Measurements from ENCODE around the gene YOD1. TPM values are rescaled to one million over a fixed set of nuclear protein-coding genes. Genes with fewer than 3 reads are reported as not detected.

The YOD1 gene
- total and polyA plus RNA-seq, 2 donors (not counting 1 experiment from before 2014, with no cell fraction given) = 3.0 to 5.6 TPM

DNA sequence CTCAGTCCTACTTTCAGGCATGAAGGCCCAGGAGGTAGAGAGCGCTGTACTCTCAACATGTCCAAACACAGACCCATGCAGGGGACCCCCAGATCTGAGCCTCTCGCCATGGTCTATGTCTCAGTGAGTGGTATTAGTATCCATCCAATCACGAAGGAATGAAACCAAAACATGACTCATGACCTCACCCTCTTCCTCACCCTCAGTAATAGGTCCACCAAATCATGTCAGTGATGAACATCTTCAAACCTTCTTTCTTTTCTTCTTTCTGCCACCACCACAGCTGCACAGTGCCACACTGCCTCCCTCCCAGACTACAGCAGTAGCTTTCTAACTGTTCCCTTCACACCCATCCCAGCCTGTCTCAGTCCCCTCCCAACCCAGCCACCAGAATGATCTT is 35.2 kb downstream of the YOD1 start:
- Histone ChIP-seq H2AFZ (ENCODE audit: low read length) (no peak overlapping the region), H3K9me3 (ENCODE audit: control insufficient read depth, insufficient read depth, low read depth, low read length) (no peaks in the 10 kb centered on the region), H3K4me2 (ENCODE audit: extremely low read depth, insufficient read depth, low read length) (no peak overlapping the region), H3K4me3 (replicated peaks in 1 of 4; ENCODE audit: control extremely low read depth in 1 of 4, insufficient read depth in 1 of 4, low read depth in 3 of 4, low read length in 4 of 4) (no peak overlapping the region), H3K27ac (ENCODE audit: insufficient read depth, low read length) (no peak overlapping the region), H3K36me3 (ENCODE audit: control insufficient read depth, insufficient read depth, low read length) (no peaks in the 10 kb centered on the region), H3K79me2 (ENCODE audit: control insufficient read depth, insufficient read depth, low read length) (no peaks in the 10 kb centered on the region), H3K9ac (ENCODE audit: insufficient read depth, low read length) (no peak overlapping the region), H3K4me1 (ENCODE audit: control insufficient read depth, extremely low read depth, insufficient read depth, low read length) (no peaks in the 10 kb centered on the region), H4K20me1 (ENCODE audit: control insufficient read depth, extremely low read depth, insufficient read depth, low read length) (no peaks in the 10 kb centered on the region), H3K27me3 (ENCODE audit: control insufficient read depth, insufficient read depth, low read length) (no peaks in the 10 kb centered on the region)
- TF ChIP-seq EZH2 (IDR thresholded peaks at IDR 0.05; ENCODE audit: low read length, missing control alignments) = no peak
- TF ChIP-seq, protein P1, sequence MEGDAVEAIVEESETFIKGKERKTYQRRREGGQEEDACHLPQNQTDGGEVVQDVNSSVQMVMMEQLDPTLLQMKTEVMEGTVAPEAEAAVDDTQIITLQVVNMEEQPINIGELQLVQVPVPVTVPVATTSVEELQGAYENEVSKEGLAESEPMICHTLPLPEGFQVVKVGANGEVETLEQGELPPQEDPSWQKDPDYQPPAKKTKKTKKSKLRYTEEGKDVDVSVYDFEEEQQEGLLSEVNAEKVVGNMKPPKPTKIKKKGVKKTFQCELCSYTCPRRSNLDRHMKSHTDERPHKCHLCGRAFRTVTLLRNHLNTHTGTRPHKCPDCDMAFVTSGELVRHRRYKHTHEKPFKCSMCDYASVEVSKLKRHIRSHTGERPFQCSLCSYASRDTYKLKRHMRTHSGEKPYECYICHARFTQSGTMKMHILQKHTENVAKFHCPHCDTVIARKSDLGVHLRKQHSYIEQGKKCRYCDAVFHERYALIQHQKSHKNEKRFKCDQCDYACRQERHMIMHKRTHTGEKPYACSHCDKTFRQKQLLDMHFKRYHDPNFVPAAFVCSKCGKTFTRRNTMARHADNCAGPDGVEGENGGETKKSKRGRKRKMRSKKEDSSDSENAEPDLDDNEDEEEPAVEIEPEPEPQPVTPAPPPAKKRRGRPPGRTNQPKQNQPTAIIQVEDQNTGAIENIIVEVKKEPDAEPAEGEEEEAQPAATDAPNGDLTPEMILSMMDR (conservative IDR thresholded peaks at IDR 0.05 in 1 of 2, IDR thresholded peaks at IDR 0.05 in 1 of 2; ENCODE audit: low read depth in 1 of 2, low read length in 2 of 2) = no peak
- no peak for DNase-seq (ENCODE audit: low read depth in 2 of 2)

DNA sequence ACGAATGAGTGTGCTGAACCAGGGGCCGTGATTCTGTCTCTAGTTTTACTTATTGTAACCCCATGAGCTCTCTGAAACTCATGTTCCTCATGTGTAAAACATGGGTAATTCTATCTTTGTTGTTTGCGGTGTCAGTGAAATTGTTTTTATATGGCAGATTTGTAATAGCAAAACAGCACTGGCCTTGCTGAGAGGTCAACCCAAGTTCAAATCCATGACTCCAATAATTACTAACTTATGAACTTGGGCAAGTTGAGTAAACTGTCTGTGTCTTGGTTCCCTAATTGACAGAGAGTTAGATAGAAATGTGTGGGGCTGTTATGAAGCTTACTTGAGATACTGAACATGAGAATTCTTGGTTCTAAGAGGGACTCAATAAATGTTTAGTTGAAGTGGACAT is 36.3 kb downstream of the YOD1 start:
- Histone ChIP-seq H3K27ac (ENCODE audit: insufficient read depth, low read length) (no peak overlapping the region), H3K4me1 (ENCODE audit: control insufficient read depth, extremely low read depth, insufficient read depth, low read length) (no peaks in the 10 kb centered on the region), H4K20me1 (ENCODE audit: control insufficient read depth, extremely low read depth, insufficient read depth, low read length) (no peaks in the 10 kb centered on the region), H3K36me3 (ENCODE audit: control insufficient read depth, insufficient read depth, low read length) (no peaks in the 10 kb centered on the region), H2AFZ (ENCODE audit: low read length) (no peak overlapping the region), H3K79me2 (ENCODE audit: control insufficient read depth, insufficient read depth, low read length) (no peaks in the 10 kb centered on the region), H3K4me3 (replicated peaks in 1 of 4; ENCODE audit: control extremely low read depth in 1 of 4, insufficient read depth in 1 of 4, low read depth in 3 of 4, low read length in 4 of 4) (no peak overlapping the region), H3K27me3 (ENCODE audit: control insufficient read depth, insufficient read depth, low read length) (no peaks in the 10 kb centered on the region), H3K4me2 (ENCODE audit: extremely low read depth, insufficient read depth, low read length) (no peak overlapping the region), H3K9me3 (ENCODE audit: control insufficient read depth, insufficient read depth, low read depth, low read length) (no peaks in the 10 kb centered on the region), H3K9ac (ENCODE audit: insufficient read depth, low read length) (no peak overlapping the region)
- DNase-seq (ENCODE audit: low read depth in 2 of 2) = no peak
- TF ChIP-seq, protein P1 (conservative IDR thresholded peaks at IDR 0.05 in 1 of 2, IDR thresholded peaks at IDR 0.05 in 1 of 2; ENCODE audit: low read depth in 1 of 2, low read length in 2 of 2) = no peak
- no peak for TF ChIP-seq EZH2 (IDR thresholded peaks at IDR 0.05; ENCODE audit: low read length, missing control alignments)

DNA sequence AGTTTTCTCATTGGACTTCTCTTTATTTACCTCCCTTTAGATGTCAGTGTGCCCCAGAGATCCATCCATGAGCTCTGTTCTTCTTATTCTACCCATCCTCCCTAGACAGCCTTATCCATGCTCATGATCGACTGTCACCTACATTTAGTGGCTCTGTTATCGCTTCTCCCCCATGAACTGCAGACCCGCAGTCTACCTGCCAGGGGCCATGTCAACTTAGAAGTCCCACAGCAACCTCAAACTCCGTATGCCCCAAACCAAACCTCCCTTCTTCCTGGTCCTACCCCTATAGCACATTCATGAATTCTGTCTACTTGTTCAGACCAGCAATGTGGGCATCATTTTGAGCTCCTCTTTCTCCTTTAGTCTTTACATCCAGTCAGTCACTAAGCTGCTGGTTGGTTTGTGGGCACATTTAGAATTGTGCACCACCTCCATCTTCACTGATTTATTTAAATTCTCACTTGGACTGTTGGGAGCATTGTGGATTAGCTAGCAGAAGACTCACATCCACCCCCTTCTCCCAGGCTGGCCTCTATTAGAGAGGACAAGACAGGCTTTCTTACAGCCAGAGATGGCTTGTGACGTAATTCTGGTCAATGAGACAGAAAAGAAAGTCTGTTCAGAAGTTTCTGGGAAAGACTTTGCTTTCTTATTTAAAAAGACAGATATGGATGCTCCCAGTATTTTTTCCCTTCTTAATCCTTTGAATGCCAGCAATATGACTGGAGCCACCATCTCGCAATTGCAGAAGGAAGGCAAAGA is 37.5 kb downstream of the YOD1 start:
- no peaks in the 10 kb centered on the region for H3K9me3 ChIP-seq (ENCODE audit: control insufficient read depth, insufficient read depth, low read depth, low read length)
- H3K4me2 ChIP-seq (ENCODE audit: extremely low read depth, insufficient read depth, low read length) = no peak overlapping the region
- no peak overlapping the region for H3K4me3 ChIP-seq (replicated peaks in 1 of 4; ENCODE audit: control extremely low read depth in 1 of 4, insufficient read depth in 1 of 4, low read depth in 3 of 4, low read length in 4 of 4)
- no peak for TF ChIP-seq EZH2 (IDR thresholded peaks at IDR 0.05; ENCODE audit: low read length, missing control alignments)
- TF ChIP-seq, protein P1 (conservative IDR thresholded peaks at IDR 0.05 in 1 of 2, IDR thresholded peaks at IDR 0.05 in 1 of 2; ENCODE audit: low read depth in 1 of 2, low read length in 2 of 2) = no peak
- H3K4me1 ChIP-seq (ENCODE audit: control insufficient read depth, extremely low read depth, insufficient read depth, low read length) = no peaks in the 10 kb centered on the region
- H3K9ac ChIP-seq (ENCODE audit: insufficient read depth, low read length) = no peak overlapping the region
- no peaks in the 10 kb centered on the region for H4K20me1 ChIP-seq (ENCODE audit: control insufficient read depth, extremely low read depth, insufficient read depth, low read length)
- H3K79me2 ChIP-seq (ENCODE audit: control insufficient read depth, insufficient read depth, low read length) = no peaks in the 10 kb centered on the region
- no peaks in the 10 kb centered on the region for H3K27me3 ChIP-seq (ENCODE audit: control insufficient read depth, insufficient read depth, low read length)
- no peak overlapping the region for H2AFZ ChIP-seq (ENCODE audit: low read length)
- no peak for DNase-seq (ENCODE audit: low read depth in 2 of 2)
- H3K36me3 ChIP-seq (ENCODE audit: control insufficient read depth, insufficient read depth, low read length) = no peaks in the 10 kb centered on the region
- H3K27ac ChIP-seq (ENCODE audit: insufficient read depth, low read length) = no peak overlapping the region

All from fibroblast of lung (primary cell).